IPS-NIHi7 (cell line): ENCODE results near the gene IL10.
"Not testable (repeated sequence)": the region's sequence is repeated elsewhere in the genome, so short reads cannot be mapped to it uniquely, and the experiment has no call there.

Experiments
- DNase-seq: peaks from one replicate; pipeline ENCODE4 v3.0.0; 2012; ENCODE audit warnings: mixed read lengths; ENCODE audit errors: extremely low spot score

Gene IL10

GRCh38 chr1:206793620-206794019, 21.3 kb upstream of the IL10 start:
- DNase-seq = no peak

DNA sequence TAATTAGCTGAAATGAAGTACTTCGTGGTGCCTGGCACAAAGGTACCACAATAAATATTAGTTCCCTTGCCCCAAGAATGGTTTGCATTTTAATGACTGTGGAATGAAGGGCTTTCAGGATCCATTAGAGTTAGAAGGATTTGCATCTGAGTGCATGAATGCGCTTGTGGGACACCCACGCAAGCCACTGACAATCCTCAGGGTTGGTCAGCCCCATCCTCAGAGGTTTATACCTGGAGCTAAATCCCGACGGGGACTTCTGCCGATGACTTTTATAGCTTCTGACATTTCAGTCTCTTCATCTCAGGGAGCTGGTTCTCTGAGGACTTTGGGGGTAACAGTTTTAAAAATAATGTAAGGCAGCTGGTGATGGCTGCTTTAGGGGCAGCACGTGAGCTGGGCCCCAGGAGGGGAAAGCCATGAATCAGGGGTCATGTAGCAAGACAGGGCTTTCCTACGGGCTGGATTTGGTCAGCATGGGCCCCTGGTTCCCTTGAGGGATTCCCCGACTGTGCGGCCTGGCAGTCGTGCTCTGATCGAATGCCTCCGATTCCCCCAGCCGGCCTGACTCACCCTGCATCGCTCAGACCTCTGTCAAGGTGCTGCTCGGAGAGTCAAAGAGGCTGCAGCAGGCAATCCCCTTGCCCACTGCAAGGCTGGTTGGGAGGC, 20.8 kb upstream of the IL10 start:
- no peak for DNase-seq

DNA sequence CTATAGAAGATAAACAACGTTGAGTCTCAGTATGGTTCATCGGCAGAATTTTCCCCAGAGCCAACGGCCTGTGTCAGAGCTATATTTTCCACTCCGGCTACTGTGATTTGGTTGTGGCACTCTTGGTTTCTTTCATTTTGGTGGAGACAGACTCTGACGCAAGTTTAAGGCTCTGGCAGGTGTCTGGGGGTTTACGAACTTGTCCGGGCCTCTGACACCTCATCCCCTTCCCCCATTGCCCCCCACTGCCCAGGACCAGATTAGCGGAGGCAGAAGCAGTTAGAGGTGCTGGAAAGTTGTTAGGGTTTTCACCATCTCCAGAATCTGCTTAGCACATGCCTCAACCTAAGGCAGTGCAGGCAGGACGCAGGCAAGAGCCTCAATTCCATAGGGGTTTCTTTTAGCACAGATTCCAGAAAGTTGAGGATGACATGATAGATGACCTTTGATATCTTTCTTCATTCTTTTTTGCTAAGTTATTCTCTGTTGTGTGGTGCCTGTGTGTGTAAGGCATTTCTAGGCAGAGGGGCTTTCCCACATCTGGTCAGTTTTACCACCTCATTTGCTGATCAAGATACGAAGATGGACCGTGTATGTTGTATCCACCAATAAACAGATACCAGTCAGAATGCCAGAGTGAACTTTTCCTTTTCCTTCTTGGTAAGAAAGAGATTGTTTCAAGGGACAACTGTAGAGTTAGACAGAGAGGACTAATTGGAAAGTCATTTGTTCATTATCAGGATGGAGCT, 18.4 kb upstream of the IL10 start:
- no peak for DNase-seq

DNA sequence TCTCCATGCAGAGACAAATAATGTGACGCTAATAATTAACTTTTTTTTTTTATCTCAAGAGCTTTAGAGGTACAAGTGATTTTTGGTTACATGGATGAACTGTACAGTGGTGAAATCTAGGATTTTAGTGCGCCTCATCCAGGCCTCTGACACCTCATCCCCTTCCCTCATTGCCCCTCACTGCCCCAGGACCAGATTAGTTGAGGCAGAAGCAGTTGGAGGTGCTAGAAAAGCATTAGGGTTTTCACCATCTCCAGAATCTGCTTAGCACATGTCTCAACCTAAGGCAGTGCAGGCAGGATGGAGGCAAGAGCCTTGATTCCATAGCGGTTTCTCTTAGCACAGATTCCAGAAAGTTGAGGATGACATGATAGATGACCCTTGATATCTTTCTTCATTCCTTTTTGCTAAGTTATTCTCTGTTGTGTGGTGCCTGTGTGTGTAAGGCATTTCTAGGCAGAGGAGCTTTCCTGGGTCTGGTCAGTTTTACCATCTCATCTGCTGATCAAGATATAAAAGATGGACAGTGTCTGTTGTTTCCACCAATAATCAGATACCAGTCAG, 16.3 kb upstream of the IL10 start:
- DNase-seq = no peak

- no peak for DNase-seq
These were observed 15.6 kb upstream of the IL10 start for GRCh38 chr1:206787891-206788290.

DNA sequence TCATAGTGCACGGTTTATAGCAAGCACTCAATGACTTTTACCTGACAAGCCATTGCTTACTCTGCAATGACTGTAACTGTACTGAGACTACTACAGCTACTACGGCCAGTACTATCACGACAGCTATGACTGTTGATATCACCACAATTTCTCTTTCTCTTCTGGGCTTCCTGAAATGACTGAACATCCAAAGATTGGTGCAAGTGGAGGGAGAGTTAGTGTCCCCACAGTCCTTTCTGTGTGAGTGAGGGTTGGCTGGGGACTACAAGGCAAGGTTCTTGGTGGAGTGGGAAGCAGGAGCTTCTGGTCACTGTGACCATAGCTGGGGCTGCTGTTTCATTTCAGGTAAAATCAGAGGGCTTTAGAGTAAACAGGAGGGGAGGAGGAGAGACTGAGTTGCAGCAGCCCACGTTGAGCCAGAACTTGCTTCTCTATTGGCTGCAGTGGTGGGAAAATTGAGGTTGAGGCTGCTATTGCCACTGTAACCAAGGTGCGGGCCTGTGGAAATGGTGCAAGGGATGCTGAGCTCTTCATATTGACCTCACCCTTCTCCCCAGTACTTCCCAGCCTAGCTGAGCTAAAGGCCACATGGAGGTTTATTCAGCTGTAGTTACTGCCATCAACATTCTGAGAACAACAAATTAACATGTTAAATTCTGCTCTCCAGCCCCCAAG, 14.1 kb upstream of the IL10 start:
- DNase-seq = no peak

DNA sequence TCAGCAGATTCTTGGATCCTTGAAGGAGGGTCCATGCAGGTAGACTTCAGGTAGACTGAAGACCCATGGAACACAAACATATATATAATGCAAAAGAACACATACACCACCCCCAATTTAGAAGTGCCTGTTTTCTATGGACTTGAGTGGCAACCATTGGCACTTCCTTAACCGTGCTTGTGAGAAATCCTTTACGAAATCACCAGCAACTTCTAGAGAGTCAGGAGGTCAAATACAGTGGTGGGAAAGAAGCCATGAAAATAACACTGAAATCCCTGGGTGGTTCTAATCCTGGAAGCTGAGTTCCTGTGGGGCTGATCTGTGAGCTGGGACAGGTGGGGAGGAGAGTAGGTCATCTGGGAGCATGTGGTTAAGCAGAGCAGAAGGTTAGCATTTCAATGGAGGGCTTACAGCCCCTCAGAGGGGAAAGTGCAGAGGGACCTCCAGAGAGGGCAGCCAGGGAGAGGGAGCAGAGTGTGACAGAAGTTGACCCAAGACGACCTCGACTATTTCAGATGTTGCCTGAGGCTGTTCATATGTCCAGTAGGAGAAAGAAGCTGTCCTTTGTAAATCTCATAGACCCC, 13.0 kb upstream of the IL10 start:
- DNase-seq = no peak

GRCh38 chr1:206784471-206784903, 12.2 kb upstream of the IL10 start:
- DNase-seq = no peak

- DNase-seq = no peak
These were observed 11.2 kb upstream of the IL10 start for GRCh38 chr1:206783506-206783905.

DNA sequence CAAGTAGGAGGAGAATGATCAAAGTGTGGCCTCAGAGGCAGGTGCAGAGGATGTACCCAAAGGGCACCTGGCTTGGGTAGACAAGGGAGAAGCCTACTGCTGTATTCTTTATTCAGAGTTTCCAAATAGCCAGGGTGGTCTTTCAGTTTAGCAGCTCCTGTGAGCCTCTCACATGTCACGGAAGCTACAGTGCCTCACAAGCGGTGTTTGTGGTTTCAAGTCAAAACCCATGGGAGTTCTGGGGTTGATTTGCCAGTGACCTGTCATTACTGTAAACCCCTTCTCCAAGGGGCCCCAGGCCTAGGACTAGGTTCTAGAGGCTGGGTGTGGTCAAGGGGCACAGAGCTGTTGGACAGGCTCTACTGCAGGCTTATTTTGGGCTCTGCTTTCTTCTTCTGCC, 10.2 kb upstream of the IL10 start:
- no peak for DNase-seq

- no peak for DNase-seq
These were observed 7.3 kb upstream of the IL10 start for GRCh38 chr1:206779638-206780037.

GRCh38 chr1:206778911-206779310, 6.6 kb upstream of the IL10 start:
- DNase-seq = not testable (repeated sequence)

- no peak for DNase-seq
These were observed 5.7 kb upstream of the IL10 start for GRCh38 chr1:206778031-206778430.

DNA sequence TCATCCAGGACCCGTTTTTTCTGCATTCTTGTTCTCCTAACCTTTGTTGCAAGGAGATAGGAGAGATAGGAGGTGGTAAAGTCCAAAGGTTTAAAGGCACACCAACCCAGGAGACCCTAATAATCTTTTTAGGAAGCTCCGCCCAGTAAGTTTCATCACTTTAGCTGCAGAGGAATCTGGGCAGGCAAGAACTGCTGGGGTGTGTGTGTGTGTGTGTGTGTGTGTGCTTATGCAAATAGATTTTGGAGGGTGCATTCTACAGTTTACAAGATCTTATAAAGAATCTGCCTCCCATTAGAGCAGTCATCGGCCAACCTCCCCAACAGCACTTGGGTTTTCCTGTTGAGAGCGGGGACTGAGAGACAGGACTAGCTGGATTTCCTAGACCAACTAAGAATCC, 3.9 kb upstream of the IL10 start:
- no peak for DNase-seq

DNA sequence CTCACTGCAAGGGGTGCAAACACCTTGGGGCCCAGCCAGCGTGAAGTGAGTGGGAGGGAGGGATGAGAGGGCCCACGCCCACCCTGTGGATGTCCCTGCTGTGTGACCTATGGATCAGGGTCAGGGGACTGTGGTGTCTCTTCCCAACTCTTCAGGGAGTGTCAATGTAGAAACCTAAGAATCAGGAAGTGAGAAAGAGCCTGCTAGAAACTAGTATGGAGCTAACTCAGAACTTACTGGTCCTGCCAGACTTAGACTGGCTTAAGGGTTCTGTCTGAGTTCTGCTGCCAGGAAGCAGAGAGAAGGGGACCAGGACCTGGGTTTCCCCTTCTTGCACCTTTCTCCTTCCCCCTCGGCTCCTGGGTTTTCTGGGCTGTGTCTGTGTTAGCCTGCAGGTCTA, 1.8 kb upstream of the IL10 start:
- DNase-seq = no peak

- DNase-seq = no peak
These were observed 979 bp downstream of the IL10 start for GRCh38 chr1:206771338-206771692.

DNA sequence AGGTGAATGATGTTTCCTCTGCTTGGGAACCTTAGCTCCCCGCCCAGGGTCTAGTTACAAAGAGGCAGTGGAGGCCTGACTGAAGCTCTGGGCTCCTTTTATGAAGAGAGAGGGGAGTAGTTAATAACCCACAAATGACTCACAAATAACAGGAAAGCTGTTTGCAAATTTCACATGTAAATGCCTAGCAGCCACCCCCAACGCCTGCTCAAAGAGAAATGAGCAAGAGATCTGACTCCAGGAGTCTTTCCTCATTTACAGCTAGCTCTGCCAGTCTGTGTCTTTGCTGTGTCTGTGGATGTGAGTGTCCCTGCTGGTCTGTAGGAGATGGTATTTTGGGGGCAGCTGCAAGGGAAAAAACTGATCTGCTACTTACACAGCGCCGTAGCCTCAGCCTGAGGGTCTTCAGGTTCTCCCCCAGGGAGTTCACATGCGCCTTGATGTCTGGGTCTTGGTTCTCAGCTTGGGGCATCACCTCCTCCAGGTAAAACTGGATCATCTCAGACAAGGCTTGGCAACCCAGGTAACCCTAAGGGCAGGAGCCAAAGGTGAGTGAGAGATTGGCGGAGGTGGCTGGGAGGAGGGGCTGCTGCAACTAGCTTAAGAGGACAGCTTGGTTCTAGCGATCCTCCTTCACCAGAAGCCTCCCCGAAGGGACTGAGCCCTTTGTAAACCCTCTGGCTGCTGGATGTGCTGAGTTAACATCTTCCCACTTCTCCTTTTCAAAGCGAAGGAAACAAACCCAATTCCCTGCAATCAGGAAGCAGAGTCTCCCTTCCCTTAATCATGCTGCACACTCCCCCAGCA, 1.6 kb downstream of the IL10 start, which contains the start of gene IL19:
Gene IL19, plus strand, starts transcription at position 243 of the 807 bp plus-strand sequence. CDS start 65,890 bp downstream, outside the sequence.
- no peak for DNase-seq

GRCh38 chr1:206769304-206769731, 3.0 kb downstream of the IL10 start:
- no peak for DNase-seq

DNA sequence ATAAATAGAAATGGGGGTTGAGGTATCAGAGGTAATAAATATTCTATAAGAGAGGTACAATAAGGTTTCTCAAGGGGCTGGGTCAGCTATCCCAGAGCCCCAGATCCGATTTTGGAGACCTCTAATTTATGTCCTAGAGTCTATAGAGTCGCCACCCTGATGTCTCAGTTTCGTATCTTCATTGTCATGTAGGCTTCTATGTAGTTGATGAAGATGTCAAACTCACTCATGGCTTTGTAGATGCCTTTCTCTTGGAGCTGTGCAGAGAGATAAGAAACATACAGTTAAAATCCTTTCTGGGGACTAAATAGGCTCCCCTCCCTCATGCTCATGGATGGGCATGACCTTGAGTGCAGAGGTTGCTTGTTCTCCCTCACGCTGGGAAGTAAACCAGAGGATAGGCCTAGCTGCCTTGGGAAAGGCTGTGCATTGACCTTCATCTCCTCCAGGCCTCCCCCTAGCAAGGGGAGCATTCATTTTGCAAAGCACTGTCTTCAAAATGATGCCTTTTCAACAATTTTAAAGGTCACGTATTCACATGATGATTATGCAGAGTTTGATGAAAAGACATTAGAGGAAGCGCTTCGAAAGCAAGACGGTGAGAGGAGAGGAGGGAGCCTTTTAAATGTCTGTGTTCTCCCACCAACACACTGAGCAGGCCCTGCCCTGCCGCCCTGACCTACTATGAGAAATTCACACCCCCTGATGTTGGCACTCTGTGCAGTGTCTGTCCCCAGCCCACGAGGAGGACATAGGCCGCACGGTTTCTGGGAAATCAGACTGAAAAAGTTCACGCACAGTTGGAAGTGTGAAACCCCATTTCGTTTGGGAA, 3.6 kb downstream of the IL10 start:
- no peak for DNase-seq

GRCh38 chr1:206766251-206766856, 5.9 kb downstream of the IL10 start:
- no peak for DNase-seq
